ENCODE data around the gene INSR.
A peak's percentile ranks its signal among the peaks of the same experiment; 100 is the strongest.
"Not testable (repeated sequence)": the region's sequence is repeated elsewhere in the genome, so short reads cannot be mapped to it uniquely, and the experiment has no call there.

The INSR gene

DNA sequence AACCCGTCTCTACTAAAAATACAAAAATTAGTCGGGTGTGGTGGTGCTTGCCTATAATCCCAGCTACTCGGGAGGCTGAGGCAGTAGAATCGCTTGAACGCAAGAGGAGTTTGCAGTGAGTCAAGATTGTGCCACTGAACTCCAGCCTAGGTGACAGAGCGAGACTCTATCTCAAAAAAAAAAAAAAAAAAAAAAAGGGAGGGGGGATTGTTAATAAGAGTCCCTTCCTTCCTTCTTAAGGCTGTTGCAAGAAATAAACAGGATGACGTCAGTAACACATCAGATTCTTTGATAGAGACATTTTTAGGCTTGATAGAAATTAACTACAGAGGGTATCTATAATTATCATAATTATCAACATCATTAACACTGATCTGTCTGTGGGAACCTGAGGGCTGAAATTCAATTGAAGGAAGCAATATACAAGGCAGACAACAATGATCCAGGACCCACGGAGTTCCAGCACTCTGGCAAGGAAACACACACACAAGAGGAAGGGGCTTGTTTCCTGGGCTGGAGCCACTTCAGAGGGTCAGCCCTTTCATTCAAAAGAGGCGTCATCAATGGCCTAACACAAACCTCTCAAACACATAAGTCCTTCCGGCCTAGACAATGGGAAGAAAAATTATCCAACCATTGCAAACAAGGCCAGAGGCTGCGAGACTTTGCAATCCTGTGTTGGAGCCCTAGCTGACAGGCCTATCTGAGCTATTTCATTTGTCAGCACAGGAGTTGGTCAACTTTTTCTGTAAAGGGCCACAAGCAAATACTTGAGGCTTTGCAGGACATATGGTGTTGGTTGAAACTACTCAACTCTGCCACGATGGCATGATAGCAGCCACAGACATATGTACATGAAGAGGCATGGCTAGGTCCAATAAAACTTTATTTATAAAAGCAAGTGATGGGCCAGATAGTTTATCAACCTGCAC lies 105.2 kb downstream of the INSR start:
- peak; percentile 34 for DNase-seq

DNA sequence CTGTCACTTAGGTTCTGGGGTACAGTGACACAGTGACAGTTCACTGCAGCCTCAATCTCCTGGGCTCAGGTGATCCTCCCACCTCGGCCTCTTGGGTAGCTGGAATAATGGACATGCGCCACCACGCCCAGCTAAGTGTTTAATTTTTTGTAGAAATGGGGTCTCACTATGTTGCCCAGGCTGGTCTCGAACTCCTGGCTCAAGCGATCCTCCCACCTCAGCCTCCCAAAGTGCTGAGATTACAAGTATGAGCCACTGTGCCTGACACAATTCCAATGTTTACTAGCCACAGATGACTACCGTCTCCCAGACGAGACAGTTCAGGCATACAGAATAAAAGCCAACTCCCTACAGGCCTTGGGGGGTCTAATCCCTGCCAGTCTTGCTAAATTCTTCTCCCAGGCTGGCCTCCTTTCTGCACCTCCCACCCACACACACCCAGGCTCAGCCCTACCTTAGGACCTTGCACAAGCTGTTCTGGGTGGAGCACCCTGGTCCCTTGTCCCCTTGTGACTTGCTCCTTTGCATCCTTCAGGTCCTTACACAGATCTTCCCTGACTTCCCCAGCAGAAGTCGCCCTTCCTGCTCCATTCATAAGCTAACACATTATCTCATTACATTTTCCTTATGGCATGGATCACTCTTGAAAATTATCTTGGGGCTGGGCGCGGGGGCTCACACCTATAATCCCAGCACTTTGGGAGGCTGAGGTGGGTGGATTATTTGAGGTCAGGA lies 106.4 kb downstream of the INSR start:
- DNase-seq = no peak

DNA sequence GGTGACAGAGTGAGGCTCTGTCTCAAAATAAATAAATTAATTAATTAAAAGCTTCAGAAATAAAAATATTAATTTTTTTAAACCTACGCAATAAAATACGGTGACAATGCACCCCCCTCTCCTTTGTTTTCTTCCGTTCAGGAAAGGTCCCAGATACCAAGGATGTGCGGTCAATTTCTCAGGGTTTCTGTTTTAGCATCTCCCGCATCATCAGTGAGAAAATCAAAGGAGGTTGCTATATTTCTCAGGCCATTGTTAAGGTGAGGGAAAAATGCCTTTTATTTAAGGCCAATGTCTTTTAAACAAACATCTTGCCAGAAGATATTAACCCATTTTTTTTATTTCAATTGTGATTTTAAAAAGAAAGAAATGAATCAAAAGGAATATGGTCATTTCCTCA lies 111.7 kb downstream of the INSR start:
- no peak for DNase-seq

DNA sequence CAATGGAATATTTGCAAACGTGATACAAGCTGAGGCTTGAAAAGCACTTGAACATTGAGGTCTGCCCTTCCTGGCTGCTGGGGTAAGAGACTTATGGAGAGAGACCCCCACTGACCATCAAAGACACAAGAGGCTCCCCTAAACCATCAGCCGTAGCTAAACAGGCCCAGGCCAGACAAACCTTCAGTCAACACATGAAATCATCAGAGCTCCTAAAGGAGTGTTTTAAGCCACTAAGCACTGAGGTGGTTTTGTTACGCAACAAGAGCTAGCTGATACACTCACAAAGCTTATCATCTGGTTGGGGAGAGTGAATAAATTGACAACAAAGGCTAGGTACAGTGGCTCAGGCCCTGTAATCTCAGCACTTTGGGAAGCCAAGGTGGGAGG lies 114.3 kb downstream of the INSR start:
- no peak for DNase-seq

DNA sequence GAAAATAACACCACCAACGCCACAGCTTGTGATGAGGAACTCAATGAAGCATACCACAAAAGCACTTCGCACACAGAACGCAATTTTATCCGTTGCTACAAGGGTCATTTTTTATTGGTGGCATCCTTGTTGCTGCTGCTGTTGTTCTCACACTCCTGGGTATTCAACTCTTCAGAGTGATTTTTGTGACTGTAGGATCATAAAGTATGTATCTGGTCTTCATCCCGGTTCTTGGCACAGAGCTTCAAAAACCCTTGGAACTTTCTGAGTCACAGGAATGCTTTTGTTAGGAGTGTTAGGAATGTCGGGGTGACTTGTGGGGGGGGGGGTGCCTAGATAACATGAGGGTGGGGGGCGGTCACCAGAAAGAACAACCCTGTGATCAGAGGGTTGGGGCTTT lies 116.3 kb downstream of the INSR start:
- no peak for DNase-seq

DNA sequence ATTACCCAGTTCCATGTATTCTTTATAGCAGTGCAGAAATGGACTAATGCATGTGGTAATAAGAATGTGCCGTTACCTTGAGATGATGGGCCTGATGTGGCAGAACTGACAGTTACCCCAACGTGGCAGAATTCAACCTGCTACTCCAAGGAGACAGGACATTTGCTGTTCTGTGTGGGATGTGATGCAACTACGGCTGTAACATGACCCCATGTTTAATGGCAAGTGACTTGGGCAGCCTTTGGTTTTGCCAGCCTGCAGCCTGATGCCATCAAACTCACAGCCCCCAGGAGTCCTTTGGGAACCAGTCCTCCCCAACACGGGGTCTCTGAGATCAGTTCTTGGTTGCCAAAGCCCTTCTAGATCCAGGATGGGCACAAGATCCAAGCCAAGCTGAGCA lies 117.4 kb downstream of the INSR start:
- DNase-seq = no peak

DNA sequence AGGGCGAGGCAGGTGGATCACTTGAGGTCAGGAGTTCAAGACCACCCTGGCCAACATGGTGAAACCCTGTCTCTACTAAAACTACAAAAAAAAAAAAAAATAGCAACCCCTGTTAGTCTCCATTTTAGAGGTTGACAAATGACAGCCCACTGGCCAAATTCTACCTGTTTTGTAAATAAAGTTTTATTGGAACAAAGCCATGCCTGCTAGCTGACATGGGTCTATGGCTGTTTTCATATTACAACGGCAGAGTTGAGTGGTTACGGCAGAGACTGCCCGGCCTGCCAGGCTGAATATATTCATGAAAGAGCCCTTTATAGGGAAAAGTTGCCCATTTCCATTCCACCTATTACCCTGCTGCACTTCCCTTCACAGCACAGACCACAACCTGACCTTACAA lies 121.4 kb downstream of the INSR start:
- DNase-seq = no peak

DNA sequence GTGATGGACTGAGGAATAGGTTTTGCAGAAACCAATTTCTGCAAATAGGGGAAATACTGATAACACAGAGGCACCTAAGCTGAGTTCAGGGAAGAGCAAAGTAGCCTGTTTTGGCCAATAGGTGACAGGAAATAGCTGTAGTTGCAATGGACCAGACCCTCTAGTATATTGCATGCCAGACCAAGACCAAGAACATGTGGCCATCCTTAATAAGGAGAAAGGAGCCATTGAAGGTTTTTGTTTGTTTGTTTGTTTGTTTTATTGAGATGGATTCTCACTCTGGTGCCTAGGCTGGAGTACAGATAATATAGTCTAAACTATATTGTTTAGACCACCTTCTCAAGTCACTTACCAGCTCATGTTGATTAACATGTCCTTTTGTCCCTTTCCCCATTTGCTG lies 123.2 kb downstream of the INSR start:
- no peak for DNase-seq

DNA sequence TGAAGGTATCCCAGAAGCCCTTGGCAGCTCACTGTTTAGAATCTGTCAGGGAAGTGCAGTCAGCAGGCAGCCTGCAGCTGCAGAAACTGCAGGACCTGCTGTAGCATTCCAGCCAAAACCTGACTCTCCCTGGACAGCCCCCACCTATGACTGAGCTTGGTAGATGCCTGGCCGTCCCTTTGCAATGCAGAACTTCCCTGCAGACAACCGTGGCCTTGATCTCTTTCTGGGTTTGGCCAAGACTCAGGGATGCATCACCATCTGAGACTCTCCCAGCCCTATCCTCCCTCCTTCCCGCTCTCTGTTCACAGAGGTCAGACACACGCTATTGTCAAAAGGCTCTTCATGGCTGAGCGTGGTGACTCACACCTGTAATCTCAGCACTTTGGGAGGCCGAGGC lies 125.3 kb downstream of the INSR start:
- no peak for DNase-seq

DNA sequence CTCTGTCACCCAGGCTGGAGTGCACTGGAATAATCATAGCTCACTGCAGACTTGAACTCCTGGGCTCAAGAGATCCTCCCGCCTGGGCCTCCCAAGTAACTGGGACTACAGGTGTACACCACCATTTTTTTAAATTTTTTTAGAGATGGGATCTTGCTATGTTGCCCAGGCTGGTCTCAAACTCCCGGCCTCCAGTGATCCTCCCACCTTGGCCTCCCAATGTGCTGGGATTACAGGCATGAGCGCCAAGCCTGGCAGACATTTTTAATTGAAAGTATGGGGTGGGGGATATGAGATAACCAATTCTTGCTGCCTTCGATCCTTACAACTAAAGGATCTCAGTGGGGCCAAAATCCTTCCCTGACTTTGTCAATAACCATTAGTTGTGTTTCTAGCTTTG lies 132.9 kb downstream of the INSR start:
- no peak for DNase-seq

DNA sequence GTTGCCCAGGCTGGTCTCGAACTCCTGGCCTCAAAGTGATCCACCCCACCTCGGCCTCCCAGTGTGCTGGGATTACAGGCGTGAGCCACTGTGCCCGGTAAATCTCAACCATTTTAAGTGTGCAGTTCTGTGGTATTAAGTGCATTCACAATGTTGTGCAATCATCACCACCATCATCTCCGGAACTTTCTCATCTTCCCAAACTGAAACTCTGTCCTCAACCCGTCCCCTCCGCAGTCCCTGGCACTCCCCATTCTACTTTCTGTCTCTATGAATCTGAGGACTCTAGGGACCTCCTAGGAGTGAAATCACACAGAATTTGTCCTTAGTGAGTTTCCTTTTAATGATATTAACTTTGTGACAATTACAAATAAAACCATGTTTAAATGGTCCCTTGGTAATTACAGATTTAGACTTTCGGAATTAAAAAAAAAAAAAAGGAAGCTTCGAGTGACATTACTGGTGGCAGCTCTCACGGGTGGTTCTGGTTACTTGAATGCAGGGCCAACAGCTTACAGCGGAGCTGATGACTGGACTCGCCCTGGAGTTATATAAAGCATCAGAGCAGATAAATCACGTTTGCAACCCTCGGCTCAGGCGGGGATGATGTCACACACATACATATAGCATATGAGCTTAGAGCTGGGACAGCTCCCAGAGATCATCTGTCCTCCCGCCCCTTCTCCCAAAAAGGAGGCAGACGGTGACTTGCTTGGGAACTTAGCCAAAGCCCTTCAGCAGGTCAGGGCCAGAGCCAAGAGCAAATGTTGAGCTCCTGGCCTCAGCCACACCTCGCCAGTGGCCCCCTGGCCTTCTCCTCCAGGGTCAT lies 134.9 kb downstream of the INSR start:
- peak; percentile 97 for DNase-seq

DNA sequence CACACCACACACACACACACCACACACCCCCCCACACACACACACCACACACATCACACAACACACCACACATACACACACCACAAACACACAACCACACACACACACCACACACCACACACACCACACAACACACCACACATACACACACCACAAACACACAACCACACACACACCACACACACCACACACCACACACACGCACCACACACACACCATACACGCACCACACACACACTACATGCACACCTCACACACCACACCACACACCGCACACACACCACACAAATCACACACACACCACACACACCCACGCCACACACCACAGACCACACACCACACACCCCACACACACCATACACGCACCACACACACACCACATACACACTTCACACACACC lies 141.2 kb downstream of the INSR start:
- DNase-seq = no peak

DNA sequence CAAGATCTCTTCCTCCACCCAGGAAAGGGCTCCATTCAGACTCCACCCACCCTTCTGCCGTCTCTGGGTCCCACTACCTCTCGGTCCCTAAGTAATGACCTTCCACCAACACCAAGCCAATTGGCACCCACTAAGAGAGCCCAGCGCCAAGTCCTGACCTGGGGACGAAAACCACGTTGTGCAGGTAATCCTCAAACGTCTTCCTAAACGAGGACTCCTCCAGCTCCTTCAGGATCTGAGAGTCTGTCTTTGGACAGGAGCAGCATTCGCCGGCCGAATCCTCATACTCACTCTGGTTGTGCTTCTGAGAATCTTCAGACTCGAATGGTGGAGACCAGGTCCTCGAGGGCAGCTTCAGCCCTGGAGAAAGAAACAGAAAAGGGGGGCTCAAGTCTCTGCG lies 141.6 kb downstream of the INSR start:
- DNase-seq = no peak

DNA sequence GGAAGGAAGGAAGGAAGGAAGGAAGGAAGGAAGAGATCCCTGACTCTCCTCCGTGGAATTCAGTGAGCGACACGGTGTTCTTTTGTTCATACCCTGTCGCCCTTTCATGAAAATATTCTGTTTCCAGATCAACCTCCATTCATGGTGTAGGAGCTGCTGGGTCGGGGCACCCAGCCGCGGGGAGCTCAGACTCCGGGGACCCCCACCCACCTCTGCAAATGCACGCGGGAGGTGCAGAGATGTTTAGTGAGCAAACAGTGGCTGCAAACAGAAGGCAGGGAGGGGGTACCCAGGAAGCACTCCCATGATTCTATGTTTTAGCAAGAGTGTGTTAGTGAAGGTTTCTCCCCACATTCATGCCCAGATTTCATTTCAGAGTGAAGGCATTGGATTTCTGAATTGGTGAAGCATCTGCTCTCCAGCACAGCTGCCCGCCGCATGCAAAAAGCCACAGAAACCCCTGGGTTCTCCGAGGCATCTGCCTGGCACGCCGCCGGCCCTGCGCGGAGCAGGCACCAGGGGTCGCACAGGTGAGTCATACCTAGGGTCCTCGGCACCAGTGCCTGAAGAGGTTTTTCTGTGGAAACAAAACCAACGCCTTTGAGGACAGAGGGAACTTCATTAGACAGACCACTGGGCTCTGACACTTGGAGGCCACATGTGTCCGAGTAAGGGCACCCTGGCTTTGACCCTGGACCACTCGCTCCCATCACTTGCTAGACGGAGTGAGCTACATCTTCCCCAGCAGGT lies 144.1 kb downstream of the INSR start:
- no peak for DNase-seq

DNA sequence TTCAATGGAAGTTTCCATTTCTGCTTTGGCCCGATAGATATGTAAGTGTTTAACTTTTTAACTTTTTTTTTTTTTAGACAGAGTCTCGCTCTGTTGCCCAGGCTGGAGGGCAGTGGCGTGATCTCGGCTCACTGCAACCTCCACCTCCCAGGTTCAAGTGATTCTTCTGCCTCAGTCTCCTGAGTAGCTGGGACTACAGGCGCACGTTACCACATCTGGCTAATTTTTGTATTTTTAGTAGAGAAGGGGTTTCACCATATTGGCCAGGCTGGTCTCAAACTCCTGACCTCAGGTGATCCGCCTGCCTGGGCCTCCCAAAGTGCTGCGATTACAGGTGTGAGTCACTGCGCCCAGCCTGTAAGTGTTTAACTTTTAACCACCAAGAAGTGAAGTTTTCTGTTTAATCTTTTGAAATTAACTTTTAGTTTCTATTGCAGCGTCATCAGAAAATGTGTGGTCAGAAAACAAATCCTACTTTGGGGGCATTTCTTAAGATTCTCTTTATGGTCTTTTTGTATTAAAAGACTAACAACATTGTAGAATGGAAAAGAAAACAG lies 147.0 kb downstream of the INSR start:
- DNase-seq = not testable (repeated sequence)

DNA sequence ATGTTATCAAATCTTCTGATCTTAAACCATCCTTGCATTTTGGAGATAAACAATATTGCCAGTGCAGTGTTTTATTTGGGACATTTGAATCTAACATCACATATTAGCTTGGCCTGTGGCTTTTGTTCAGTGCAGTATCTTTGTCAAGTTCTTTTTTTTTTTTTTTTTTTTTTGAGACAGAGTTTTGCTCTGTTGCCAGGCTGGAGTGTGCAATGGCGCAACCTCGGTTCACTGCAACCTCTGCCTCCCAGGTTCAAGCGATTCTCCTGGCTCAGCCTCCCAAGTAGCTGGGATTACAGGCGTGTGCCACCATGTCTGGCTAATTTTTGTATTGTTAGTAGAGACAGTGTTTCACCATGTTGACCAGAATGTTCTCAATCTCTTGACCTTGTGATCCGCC lies 148.1 kb downstream of the INSR start:
- peak; percentile 19 for DNase-seq

DNA sequence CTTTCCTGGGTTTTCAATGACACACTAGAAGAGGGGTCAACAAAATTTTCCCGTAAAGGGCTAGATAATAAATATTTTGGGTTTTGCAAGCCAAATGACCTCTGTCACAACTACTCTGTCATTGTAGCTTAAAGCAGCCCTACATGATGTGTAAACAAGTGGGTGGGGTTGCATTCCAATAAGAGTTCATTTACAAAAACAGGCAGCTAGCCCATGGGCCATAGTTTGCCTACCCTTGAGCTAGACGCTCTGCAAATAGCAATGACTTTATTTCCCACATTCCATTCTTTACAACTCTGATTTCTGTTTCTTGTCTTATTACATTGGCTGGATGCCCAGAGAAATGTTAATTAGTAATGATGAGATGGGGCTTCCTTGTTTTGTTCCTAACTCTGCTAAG lies 148.7 kb downstream of the INSR start:
- DNase-seq = no peak

DNA sequence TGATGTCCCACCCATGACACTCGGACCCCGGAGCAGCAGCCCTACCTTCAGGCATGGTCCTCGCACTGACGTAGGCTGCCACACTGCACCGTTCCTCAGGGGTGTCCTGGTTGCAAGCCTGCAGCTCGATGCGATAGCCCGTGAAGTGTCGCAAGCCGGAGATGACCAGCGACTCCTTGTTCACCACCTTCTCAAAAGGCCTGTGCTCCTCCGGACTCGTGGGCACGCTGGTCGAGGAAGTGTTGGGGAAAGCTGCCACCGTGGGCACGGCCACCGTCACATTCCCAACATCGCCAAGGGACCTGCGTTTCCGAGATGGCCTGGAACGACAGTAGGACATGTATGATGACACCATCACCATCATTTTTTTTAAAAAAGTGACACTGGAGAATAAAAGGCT lies 151.4 kb downstream of the INSR start:
- no peak for DNase-seq

DNA sequence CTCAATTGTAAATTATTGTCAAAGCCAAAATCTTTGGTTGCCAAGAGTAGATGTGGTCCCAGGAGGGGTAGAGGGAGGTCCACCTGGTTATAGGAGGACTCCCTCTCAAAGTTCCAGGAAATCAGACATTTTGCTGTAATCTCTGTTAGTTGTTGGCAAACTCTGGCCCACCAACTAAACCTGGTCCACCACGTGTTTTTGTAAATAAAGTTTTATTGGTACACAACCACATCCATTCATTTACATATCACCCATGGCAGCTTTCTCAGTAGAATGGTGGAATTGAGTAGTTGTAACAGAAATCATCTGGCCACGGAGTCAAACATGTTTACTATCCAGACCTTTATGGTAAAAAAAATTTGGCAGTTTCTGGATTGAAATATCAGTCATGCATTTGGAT lies 154.1 kb downstream of the INSR start:
- no peak for DNase-seq

DNA sequence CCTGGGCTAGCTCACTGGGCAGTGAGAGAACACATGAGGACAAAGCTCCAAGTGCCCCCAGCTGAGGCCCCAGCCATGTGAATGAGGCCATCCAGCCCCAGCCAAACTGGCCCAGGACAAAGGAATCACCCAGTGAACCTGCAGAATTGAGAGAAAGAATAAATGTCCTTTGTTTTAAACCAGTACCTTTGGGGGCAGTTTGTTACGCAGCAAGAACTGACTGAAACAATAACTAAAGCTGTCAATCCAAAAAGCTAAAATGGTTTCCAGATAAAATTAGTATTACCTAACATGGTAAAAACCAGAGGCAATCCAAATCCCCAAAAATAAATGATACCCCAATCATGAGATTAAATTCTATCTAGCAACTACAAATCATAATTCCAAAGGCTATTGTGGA lies 155.1 kb downstream of the INSR start:
- no peak for DNase-seq

DNA sequence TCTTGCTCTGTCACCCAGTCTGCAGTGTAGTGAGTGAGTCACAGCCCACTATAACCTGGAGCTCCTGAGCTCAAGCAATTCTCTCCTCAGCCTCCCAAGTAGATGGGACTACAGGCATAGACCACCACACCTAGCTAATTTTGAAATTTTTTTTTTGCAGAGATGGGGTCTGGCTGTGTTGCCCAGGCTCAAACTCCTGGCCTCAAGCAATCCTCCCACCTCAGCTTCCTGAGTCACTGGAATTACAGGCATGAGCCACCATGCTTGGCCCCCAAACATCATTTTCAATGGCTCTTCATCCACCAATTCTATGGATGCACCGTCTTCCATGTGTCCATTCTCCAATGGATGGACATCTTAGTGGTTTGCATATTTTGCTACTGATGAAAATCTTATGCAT lies 155.8 kb downstream of the INSR start:
- DNase-seq = no peak

DNA sequence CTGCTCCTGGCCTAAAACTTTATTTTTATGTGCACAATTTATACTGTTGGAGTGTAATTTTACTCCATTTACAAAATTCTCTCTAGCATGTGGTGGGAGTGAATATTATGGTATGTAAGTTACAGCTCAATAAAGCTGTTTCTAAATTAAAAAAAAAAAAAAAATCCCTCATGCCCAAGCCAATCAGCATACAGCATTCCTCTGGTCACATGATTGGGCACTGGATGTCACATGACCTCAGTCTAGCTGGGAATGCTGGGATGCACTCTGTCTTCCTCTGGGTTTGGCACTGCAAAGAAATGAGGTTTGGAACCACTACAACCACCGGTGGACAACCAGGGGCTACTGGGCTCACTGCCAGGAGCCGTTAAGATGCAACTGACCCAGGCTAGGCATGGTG lies 157.1 kb downstream of the INSR start:
- DNase-seq = no peak

Data from inflammatory macrophage treated with lipopolysaccharide for 4 hours (primary cell).